Erythroblast (primary cell): ENCODE measurements around the gene GOLGA5.
"Not testable (repeated sequence)": the region's sequence is repeated elsewhere in the genome, so short reads cannot be mapped to it uniquely, and the experiment has no call there.

Source experiments
- GATA1 ChIP-seq: IDR thresholded peaks from 2 replicates; pipeline ENCODE4 v1.6.1; 2011; ENCODE audit warnings: low read depth, mild to moderate bottlenecking, control low read depth, low read length, moderate library complexity
- POLR2A ChIP-seq: IDR thresholded peaks from 2 replicates; pipeline ENCODE4 v1.6.1; 2011; ENCODE audit warnings: mild to moderate bottlenecking, low read length

GRCh38 chr14:92778868-92779565, 15.1 kb upstream of the GOLGA5 start:
- TF ChIP-seq POLR2A, GATA1: not testable (repeated sequence)
